MM.1S (cell line): ENCODE measurements around the gene SMURF1.

Experiments used
- DNase-seq: peaks from one replicate; pipeline ENCODE4 v3.0.0-alpha.2; 2015
- H2AFZ ChIP-seq: fragments of 300-600 bp; sonication (generic); 2 replicates; pipeline ENCODE4 v1.6.0; 2016; ENCODE audit warnings: antibody characterized with exemption, low read length
- H3F3A ChIP-seq: fragments of 300-600 bp; sonication (generic); 2 replicates; pipeline ENCODE4 v1.6.1; 2016; ENCODE audit warnings: mild to moderate bottlenecking, antibody characterized with exemption, low read length, moderate library complexity, mixed read lengths; ENCODE audit not compliant: insufficient read depth
- H3K27ac ChIP-seq: fragments of 300-600 bp; sonication (generic); 2 replicates; pipeline ENCODE4 v1.5.1; 2016; ENCODE audit warnings: mild to moderate bottlenecking, low read length
- H3K27me3 ChIP-seq: fragments of 300-600 bp; sonication (generic); replicated peaks from 2 replicates; pipeline ENCODE4 v1.6.0; 2016; ENCODE audit warnings: low read length; ENCODE audit not compliant: insufficient read depth
- H3K36me3 ChIP-seq: fragments of 300-600 bp; sonication (generic); replicated peaks from 2 replicates; pipeline ENCODE4 v1.6.1; 2016; ENCODE audit warnings: mild to moderate bottlenecking, low read length, mixed read lengths; ENCODE audit not compliant: insufficient read depth
- H3K4me1 ChIP-seq: fragments of 300-600 bp; sonication (generic); 2 replicates; pipeline ENCODE4 v1.6.1; 2016; ENCODE audit warnings: low read length, mixed read lengths
- H3K4me2 ChIP-seq: fragments of 300-600 bp; sonication (generic); 2 replicates; pipeline ENCODE4 v1.6.0; 2016; ENCODE audit warnings: low read depth, low read length
- H3K4me3 ChIP-seq: fragments of 300-600 bp; sonication (generic); 2 replicates; pipeline ENCODE4 v1.5.1; 2016; ENCODE audit warnings: low read length, mixed read lengths
- H3K79me2 ChIP-seq: fragments of 300-600 bp; sonication (generic); 2 replicates; pipeline ENCODE4 v1.6.1; 2016; ENCODE audit warnings: mixed run types, low read length, mixed read lengths
- H3K9ac ChIP-seq: fragments of 300-600 bp; sonication (generic); 2 replicates; pipeline ENCODE4 v1.6.1; 2016; ENCODE audit warnings: low read length, mixed read lengths
- H3K9me2 ChIP-seq: fragments of 300-600 bp; sonication (generic); replicated peaks from 2 replicates; pipeline ENCODE4 v1.6.1; 2016; ENCODE audit warnings: mild to moderate bottlenecking, low read length, mixed read lengths; ENCODE audit not compliant: insufficient read depth
- H3K9me3 ChIP-seq: fragments of 300-600 bp; sonication (generic); replicated peaks from 2 replicates; pipeline ENCODE4 v1.6.1; 2016; ENCODE audit warnings: mild to moderate bottlenecking, low read length, mixed read lengths; ENCODE audit not compliant: insufficient read depth
- H4K20me1 ChIP-seq: fragments of 300-600 bp; sonication (generic); 2 replicates; pipeline ENCODE4 v1.6.1; 2016; ENCODE audit warnings: mild to moderate bottlenecking, low read length, moderate library complexity, mixed read lengths; ENCODE audit not compliant: insufficient read depth
- CTCF ChIP-seq: fragments of 300-600 bp; sonication (generic); IDR thresholded peaks from 2 replicates; pipeline ENCODE4 v1.5.1; 2016; ENCODE audit warnings: antibody characterized with exemption, low read length, mixed read lengths
- EZH2 ChIP-seq: fragments of 300-600 bp; sonication (generic); optimal IDR thresholded peaks from 2 replicates; pipeline ENCODE3; 2017; ENCODE audit warnings: low read depth, mild to moderate bottlenecking, antibody characterized with exemption, low read length, mixed read lengths
- EZH2phosphoT487 ChIP-seq: fragments of 300-600 bp; sonication (generic); IDR thresholded peaks from 2 replicates; pipeline ENCODE4 v1.6.1; 2018; ENCODE audit warnings: antibody characterized with exemption, low read length

SMURF1 gene

GRCh38 chr7:99099499-99100077 is 44.3 kb downstream of the SMURF1 start:
- Histone ChIP-seq H3K79me2 (peaks cover 59% of the 10 kb centered on the region), H4K20me1 (0 out of 2 replicates have a peak, but pooled peaks cover 6% of the 10 kb centered on the region), H3K9me3 (peaks cover 4% of the 10 kb centered on the region; the same call in 1 of the 2 replicates), H3K36me3 (no peaks in the 10 kb centered on the region), H3K4me2 (no peak overlapping the region), H3K27ac (no peak overlapping the region), H3K4me1 (0 out of 2 replicates have a peak, but pooled peaks cover 5% of the 10 kb centered on the region), H3K9me2 (no peaks in the 10 kb centered on the region), H2AFZ (no peak overlapping the region), H3K4me3 (no peak overlapping the region), H3K27me3 (no peaks in the 10 kb centered on the region), H3K9ac (no peak overlapping the region), H3F3A (no peaks in the 10 kb centered on the region)
- no peak for TF ChIP-seq CTCF
- TF ChIP-seq EZH2 = no peak
- no peak for TF ChIP-seq EZH2phosphoT487
- DNase-seq = no peak

DNA sequence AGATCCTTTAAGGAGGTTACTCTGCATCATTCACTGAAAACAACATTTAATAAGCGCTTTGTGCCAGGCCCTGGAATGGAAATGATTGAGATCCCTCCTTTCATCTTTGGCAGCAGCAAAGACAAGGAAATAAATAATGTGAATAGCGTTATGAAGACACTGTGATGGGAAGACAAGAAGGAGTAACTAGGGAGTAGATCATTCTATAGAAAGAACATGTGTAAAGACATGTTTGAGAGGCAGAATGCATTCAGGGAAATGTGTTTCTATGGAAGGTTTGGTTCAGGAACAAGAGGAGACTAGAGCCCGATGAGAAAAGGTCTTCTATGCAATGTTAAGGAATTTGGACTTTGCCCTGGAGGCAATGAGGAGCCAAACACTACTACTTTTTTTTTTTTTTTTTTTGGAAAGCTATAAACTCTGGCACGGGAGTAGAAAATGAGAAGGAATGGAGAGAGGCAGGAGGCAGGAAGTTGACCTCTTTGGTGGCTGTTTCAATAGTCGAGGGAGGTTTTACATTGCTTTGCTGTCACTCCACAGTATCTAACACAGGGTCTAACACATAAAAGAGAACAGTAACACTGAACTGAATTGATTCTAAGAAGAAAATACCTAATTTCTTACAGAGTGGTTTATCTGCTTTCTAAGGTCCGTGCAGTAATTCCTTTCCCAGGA is 44.9 kb downstream of the SMURF1 start:
- Histone ChIP-seq H3K27me3 (no peaks in the 10 kb centered on the region), H3K27ac (no peak overlapping the region), H3K9me3 (peaks cover 4% of the 10 kb centered on the region; the same call in 1 of the 2 replicates), H3K79me2 (peaks cover 58% of the 10 kb centered on the region), H3K9ac (no peak overlapping the region), H3K4me1 (0 out of 2 replicates have a peak, but pooled peaks cover 5% of the 10 kb centered on the region), H3K9me2 (no peaks in the 10 kb centered on the region), H3K4me2 (no peak overlapping the region), H3K36me3 (no peaks in the 10 kb centered on the region), H2AFZ (no peak overlapping the region), H3F3A (no peaks in the 10 kb centered on the region), H3K4me3 (no peak overlapping the region), H4K20me1 (0 out of 2 replicates have a peak, but pooled peaks cover 6% of the 10 kb centered on the region)
- TF ChIP-seq EZH2 (no peak), CTCF (no peak), EZH2phosphoT487 (no peak)
- no peak for DNase-seq

GRCh38 chr7:99098286-99098823 is 45.6 kb downstream of the SMURF1 start:
- Histone ChIP-seq H3K4me2 (no peak overlapping the region), H4K20me1 (0 out of 2 replicates have a peak, but pooled peaks cover 6% of the 10 kb centered on the region), H3K9me3 (peaks cover 4% of the 10 kb centered on the region; the same call in 1 of the 2 replicates), H3K9ac (no peak overlapping the region), H3K4me1 (0 out of 2 replicates have a peak, but pooled peaks cover 5% of the 10 kb centered on the region), H3K27me3 (no peaks in the 10 kb centered on the region), H3K27ac (no peak overlapping the region), H2AFZ (no peak overlapping the region), H3K79me2 (peaks cover 55% of the 10 kb centered on the region), H3K4me3 (no peak overlapping the region), H3K36me3 (no peaks in the 10 kb centered on the region), H3K9me2 (no peaks in the 10 kb centered on the region), H3F3A (no peaks in the 10 kb centered on the region)
- DNase-seq = no peak
- no peak for TF ChIP-seq EZH2
- TF ChIP-seq CTCF = no peak
- TF ChIP-seq EZH2phosphoT487 = no peak
